K562 (cell line): ENCODE results near the gene CD6. TPM values are rescaled to one million over a fixed set of nuclear protein-coding genes. Genes with fewer than 3 reads are reported as not detected.

Source experiments
- ATAC-seq: fragments of 200-7000 bp; cut with Tn5 transposase; 3 replicates; pipeline ENCODE4 v1.9.1; 2020; ENCODE audit warnings: moderate library complexity
- BruUV-seq: library from RNA; stranded (reverse); fragments of 400-500 nt; replicated peaks from 2 replicates; lab custom pipeline; 2021; lab: Mats Ljungman, UMichigan
- CTCF ChIA-PET: fragments of 300-600 bp; formaldehyde crosslinking; extraction: SDS; loops from one replicate; lab custom pipeline; 2021; ENCODE audit warnings: low intra/inter-chr PET ratio; lab: Yijun Ruan, JAX
- POLR2A ChIA-PET: fragments of 300-600, 350-650 bp; sonication (Branson Sonifier 250); formaldehyde crosslinking; extraction: SDS; loops from one replicate; lab custom pipeline; 2021; ENCODE audit warnings: antibody characterized with exemption, inconsistent platforms; lab: Yijun Ruan, JAX
- DNase-seq, 4 experiments: peaks; one replicate each; pipeline versions ENCODE4 v3.0.0 to v3.0.0-alpha.2; 2011 to 2018; ENCODE audit warnings: low spot score in 3 of 4, mixed read lengths in 3 of 4; ENCODE audit errors: extremely low read depth in 1 of 4
- FAIRE-seq: peaks from 2 replicates; lab custom pipeline; 2011; peaks lifted over from hg19 to GRCh38; lab: Jason Lieb, UNC
- H2AFZ ChIP-seq: 2 replicates; pipeline ENCODE4 v1.6.0; 2011; ENCODE audit warnings: low read depth, low read length, control low read depth, inconsistent platforms
- H3K27ac ChIP-seq: fragments of 200-600 bp; 3 replicates; pipeline ENCODE4 v1.8.0; 2011; ENCODE audit warnings: low read depth, mild to moderate bottlenecking, control low read depth, inconsistent platforms, low read length, moderate library complexity, mixed read lengths; ENCODE audit errors: extremely low read depth
- H3K27me3 ChIP-seq, 2 experiments: fragments of 300-600 bp in 1 of 2; 2 replicates in 1 of 2; 3 replicates in 1 of 2; pipeline versions ENCODE4 v1.6.0 to v1.8.0; 2011; ENCODE audit warnings: inconsistent platforms in 2 of 2, low read length in 2 of 2, mild to moderate bottlenecking in 1 of 2, mixed read lengths in 1 of 2, moderate library complexity in 1 of 2; ENCODE audit not compliant: control insufficient read depth in 2 of 2, insufficient read depth in 2 of 2
- H3K36me3 ChIP-seq: fragments of 300-600 bp; 3 replicates; pipeline ENCODE4 v1.8.0; 2011; ENCODE audit warnings: mild to moderate bottlenecking, low read length, inconsistent platforms; ENCODE audit not compliant: control insufficient read depth, insufficient read depth
- H3K4me1 ChIP-seq, 2 experiments: fragments of 200-600 bp in 1 of 2; replicated peaks in 1 of 2; 2 replicates in 1 of 2; 3 replicates in 1 of 2; pipeline versions ENCODE4 v1.5.1 to v1.8.0; 2011; ENCODE audit warnings: inconsistent platforms in 2 of 2, low read length in 2 of 2, mild to moderate bottlenecking in 1 of 2, mixed read lengths in 1 of 2, moderate library complexity in 1 of 2; ENCODE audit not compliant: control insufficient read depth in 2 of 2, insufficient read depth in 2 of 2
- H3K4me2 ChIP-seq: 2 replicates; pipeline ENCODE4 v1.6.1; 2011; ENCODE audit warnings: low read length, control low read depth, inconsistent platforms, mixed read lengths; ENCODE audit not compliant: insufficient read depth
- H3K4me3 ChIP-seq: fragments of 200-600 bp; sonication (generic), shearing (Covaris generic); 2 replicates; pipeline ENCODE4 v1.5.1; 2016; ENCODE audit warnings: control low read depth, inconsistent platforms
- H3K79me2 ChIP-seq: fragments of 200-600 bp; 3 replicates; pipeline ENCODE4 v1.8.0; 2011; ENCODE audit warnings: low read length, inconsistent platforms; ENCODE audit not compliant: control insufficient read depth, insufficient read depth
- H3K9ac ChIP-seq, 2 experiments: 2 replicates each; pipeline versions ENCODE4 v1.6.0 to v1.6.1; 2011; ENCODE audit warnings: low read depth in 2 of 2, low read length in 2 of 2, control low read depth in 1 of 2, inconsistent platforms in 1 of 2, mild to moderate bottlenecking in 1 of 2, mixed read lengths in 1 of 2; ENCODE audit not compliant: insufficient read depth in 1 of 2
- H3K9me1 ChIP-seq: one replicate; pipeline ENCODE4 v1.6.0; 2011; ENCODE audit warnings: inconsistent platforms, mild to moderate bottlenecking, low read length, moderate library complexity; ENCODE audit not compliant: control insufficient read depth, insufficient read depth
- H3K9me3 ChIP-seq: replicated peaks from 2 replicates; pipeline ENCODE4 v1.5.1; 2011; ENCODE audit warnings: low read depth, low read length, inconsistent platforms; ENCODE audit not compliant: control insufficient read depth, insufficient read depth
- H4K20me1 ChIP-seq: replicated peaks from 2 replicates; pipeline ENCODE4 v1.6.1; 2011; ENCODE audit warnings: low read length, inconsistent platforms, mixed read lengths; ENCODE audit not compliant: control insufficient read depth, insufficient read depth
- ATF2 ChIP-seq: sonication (generic); formaldehyde crosslinking; IDR thresholded peaks from 2 replicates; pipeline ENCODE4 v1.8.1; 2022; ENCODE audit warnings: missing genetic modification reagents
- BHLHE40 ChIP-seq: IDR thresholded peaks from 2 replicates; pipeline ENCODE4 v1.6.1; 2011; ENCODE audit warnings: low read length, improper control_type of control experiment
- CHCHD3 ChIP-seq: fragments of 250-450 bp; sonication (Bioruptor Pico); IDR thresholded peaks from 2 replicates; pipeline ENCODE4 v2.1.2; 2022; ENCODE audit warnings: mild to moderate bottlenecking
- DIDO1 ChIP-seq: fragments of 450-650 bp; IDR thresholded peaks from 2 replicates; pipeline ENCODE4 v1.6.1; 2016; ENCODE audit warnings: low read depth, missing biosample characterization, missing genetic modification characterization
- FIP1L1 ChIP-seq: fragments of 200-400 bp; formaldehyde crosslinking; IDR thresholded peaks from 2 replicates; pipeline ENCODE4 v1.6.1; 2018; ENCODE audit warnings: mild to moderate bottlenecking, low read depth, low read length; ENCODE audit not compliant: poor library complexity, severe bottlenecking
- IRF2 ChIP-seq: sonication (generic); formaldehyde crosslinking; IDR thresholded peaks from 2 replicates; pipeline ENCODE4 v1.8.1; 2022; ENCODE audit warnings: mild to moderate bottlenecking, missing genetic modification reagents
- NR2C2 ChIP-seq, 2 experiments: fragments of 200-800 bp in 1 of 2; sonication (Bioruptor generic) in 1 of 2; sonication (generic) in 1 of 2; formaldehyde crosslinking in 1 of 2; IDR thresholded peaks; 2 replicates each; pipeline versions ENCODE4 v1.6.1 to v1.8.0; 2016 to 2022; ENCODE audit warnings: mild to moderate bottlenecking in 1 of 2, missing compliant biosample characterization in 1 of 2, missing genetic modification characterization in 1 of 2, missing genetic modification reagents in 1 of 2
- NRF1 ChIP-seq, 2 experiments: fragments of 450-650 bp; IDR thresholded peaks in 1 of 2; conservative IDR thresholded peaks in 1 of 2; 2 replicates each; pipeline ENCODE4 v1.6.1; 2014; ENCODE audit warnings: mild to moderate bottlenecking in 2 of 2
- PKNOX1 ChIP-seq: fragments of 450-650 bp; IDR thresholded peaks from 2 replicates; pipeline ENCODE4 v1.6.1; 2016
- SAFB2 ChIP-seq: fragments of 200-400 bp; formaldehyde crosslinking; IDR thresholded peaks from 2 replicates; pipeline ENCODE4 v1.6.1; 2018; ENCODE audit warnings: borderline replicate concordance, low read length, low read depth, moderate library complexity; ENCODE audit not compliant: severe bottlenecking
- SNIP1 ChIP-seq: fragments of 450-650 bp; IDR thresholded peaks from 2 replicates; pipeline ENCODE4 v1.7.1; 2017; ENCODE audit warnings: low read depth, mild to moderate bottlenecking
- WGBS: fragments of 100-300 bp; shearing (Covaris generic); methylation state at CpG from one replicate; pipeline ENCODE4 v1.1.6; 2016; ENCODE audit warnings: low coverage, mixed read lengths; ENCODE audit not compliant: insufficient coverage; ENCODE audit errors: missing lambda C conversion rate; 5-methylcytosine and 5-hydroxymethylcytosine counted together
- in situ Hi-C: fragments of 300-500 bp; cut with MboI; formaldehyde crosslinking; loops from 4 replicates; pipeline ENCODE4 v1.15.0; 2018; ENCODE audit warnings: inconsistent platforms, mixed read lengths
- intact Hi-C: fragments of 100-400 bp; cut with micrococcal nuclease; formaldehyde crosslinking; loops from 2 replicates; pipeline ENCODE4 v1.14.2; 2022
- polyA plus RNA-seq, 8 experiments: library from polyadenylated mRNA; depleted of rRNA in 4 of 8; stranded (reverse) in 5 of 8; unstranded in 3 of 8; fragments of >200 nt; fragmentation: Nextera tagmentation in 2 of 8; fragmentation: Illumina TruSeq in 1 of 8; extraction: Ambion mirVana in 2 of 8; extraction: Trizol in 1 of 8; gene quantifications; 2 replicates each; pipeline versions ENCODE4 v1.2.1 to v1.2.3, GENCODE V29; 2011 to 2014; ENCODE audit warnings: inconsistent platforms in 1 of 8, missing spikeins in 1 of 8
- total RNA-seq, 7 experiments: library from RNA; depleted of rRNA in 6 of 7; stranded (reverse); fragments of >200 nt in 6 of 7; fragmentation: Illumina TruSeq in 2 of 7; extraction: Trizol in 2 of 7; gene quantifications; 2 replicates each; pipeline versions ENCODE4 v1.2.1 to v1.2.3, GENCODE V29; 2011 to 2021; ENCODE audit warnings: low replicate concordance in 1 of 7

The CD6 gene
- total and polyA plus RNA-seq, 9 of the 15 experiments (the other 6 are each of a cell fraction or from before 2014, with no cell fraction given), result 0.84 TPM; not detected in 8

- in situ Hi-C loops, result no loop called here
- WGBS, result 16% methylated on average over 15 of the region's 20 CpGs
- H3K79me2 ChIP-seq, result no peaks in the 10 kb centered on the region
- peaks cover 0 to 27% of the 10 kb centered on the region in 2 experiments; a peak in 3 of 5 replicates for H3K4me1 ChIP-seq
- peak overlapping the region in 1 of 2 experiments; percentile 17; a peak in 1 of 4 replicates for H3K9ac ChIP-seq
- no peaks in the 10 kb centered on the region for H3K9me1 ChIP-seq
- no peak overlapping the region for H3K4me3 ChIP-seq
- peaks cover 64 to 88% of the 10 kb centered on the region in 2 experiments for H3K27me3 ChIP-seq
- H2AFZ ChIP-seq, result no peak overlapping the region
- CTCF ChIA-PET, result no interaction called here
- no peaks in the 10 kb centered on the region for H3K9me3 ChIP-seq
- H4K20me1 ChIP-seq, result 0 out of 2 replicates have a peak, but pooled peaks cover 10% of the 10 kb centered on the region
- no peak for ATAC-seq
- TF ChIP-seq NRF1 (conservative IDR thresholded peaks at IDR 0.05 in 1 of 2, IDR thresholded peaks at IDR 0.05 in 1 of 2) (peak in 1 of 2 experiments; percentile 37; a peak in 1 of 4 replicates), NR2C2 (CRISPR knock-in tag; IDR thresholded peaks at IDR 0.05) (no peak), NR2C2 (tag; IDR thresholded peaks at IDR 0.05) (no peak)
- no peaks in the 10 kb centered on the region for H3K36me3 ChIP-seq
- FAIRE-seq, result no peak
- H3K4me2 ChIP-seq, result no peak overlapping the region
- no TSS peak for BruUV-seq
- intact Hi-C loops, result no loop called here
- no peak overlapping the region for H3K27ac ChIP-seq
- DNase-seq, result no peak
- POLR2A ChIA-PET, result interaction anchor here (0.9 to 1.5 kb wide), 3 partner anchors 12 to 15 kb away, joined by 3 to 6 read pairs (median 5); partner anchors contain the start of gene TMEM109
These were observed 42.9 kb upstream of the CD6 start for GRCh38 chr11:60928563-60929001.

DNA sequence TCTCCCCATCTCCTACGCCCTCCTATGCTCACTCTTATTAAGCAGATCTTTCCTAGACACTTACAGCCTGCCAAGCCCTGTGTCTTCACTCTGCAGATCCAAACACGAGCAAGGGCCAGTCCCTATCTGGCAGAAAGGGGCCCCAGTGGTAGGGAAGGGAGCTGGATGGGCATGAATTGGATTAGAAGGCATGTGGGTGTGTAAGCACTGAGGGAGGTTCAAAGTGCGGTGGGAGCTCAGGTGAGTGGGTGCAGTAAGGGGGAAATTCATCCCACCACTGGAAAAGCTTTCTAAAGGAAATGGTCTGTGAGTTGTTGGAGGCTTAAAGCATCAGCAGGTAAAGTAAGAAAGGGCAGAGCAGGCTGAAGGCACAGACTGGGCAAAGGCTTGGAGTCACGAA, 41.7 kb upstream of the CD6 start:
- Histone ChIP-seq H3K9ac (no peak overlapping the region), H3K36me3 (no peaks in the 10 kb centered on the region), H3K4me1 (peaks cover 0 to 26% of the 10 kb centered on the region in 2 experiments; a peak in 2 of 5 replicates), H3K4me3 (no peak overlapping the region), H3K9me1 (no peaks in the 10 kb centered on the region), H3K79me2 (no peaks in the 10 kb centered on the region), H3K27ac (no peak overlapping the region), H4K20me1 (0 out of 2 replicates have a peak, but pooled peaks cover 13% of the 10 kb centered on the region), H3K27me3 (peaks cover 73 to 96% of the 10 kb centered on the region in 2 experiments), H2AFZ (no peak overlapping the region), H3K9me3 (no peaks in the 10 kb centered on the region), H3K4me2 (no peak overlapping the region)
- DNase-seq (no peak), ATAC-seq (no peak), FAIRE-seq (no peak)
- no TSS peak for BruUV-seq
- intact Hi-C loops, result no loop called here
- ChIA-PET POLR2A (interaction anchor here (0.9 to 1.4 kb wide), 3 partner anchors 13 to 210 kb away, joined by 3 to 4 read pairs (median 3); no protein-coding TSS in a partner anchor), CTCF (no interaction called here)
- 0% methylated on average over 4 of the region's 4 CpGs for WGBS
- in situ Hi-C loops, result no loop called here
- TF ChIP-seq DIDO1 (no peak), IRF2 (CRISPR knock-in tag) (no peak), PKNOX1 (no peak), SNIP1 (no peak), BHLHE40 (no peak), SAFB2 (no peak), CHCHD3 (CRISPR knock-in tag) (no peak), FIP1L1 (no peak), ATF2 (CRISPR knock-in tag) (no peak)
